ENCODE results near the gene DNAH14.

The DNAH14 gene

DNA sequence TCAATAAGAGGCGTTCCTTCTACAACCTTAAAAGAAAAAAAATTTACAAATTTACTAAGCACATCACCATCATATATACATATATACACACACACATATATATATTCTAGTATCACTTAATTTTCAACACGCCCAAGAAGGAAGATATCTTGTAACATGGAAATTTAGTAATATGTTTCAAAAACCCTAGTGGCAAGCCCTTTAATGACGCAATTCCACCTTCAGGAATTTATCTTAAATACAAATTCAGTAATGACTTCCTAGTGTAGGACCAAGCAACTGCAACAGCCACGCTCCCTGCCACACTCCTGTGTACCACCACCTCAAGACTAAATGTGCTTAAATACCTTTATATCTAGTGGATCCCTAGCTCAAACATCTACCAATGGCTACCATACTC lies 485.8 kb downstream of the DNAH14 start:
- Mint-ChIP-seq H3K27me3 (no peaks in the 10 kb centered on the region), H3K36me3 (ENCODE audit: insufficient read depth) (peaks cover 79% of the 10 kb centered on the region), H3K9me3 (no peaks in the 10 kb centered on the region), H3K4me3 (no peak overlapping the region), H3K27ac (ENCODE audit: low read depth) (peak overlapping the region; percentile 11), H3K4me1 (peaks cover 26% of the 10 kb centered on the region)
- DNase-seq (ENCODE audit: low spot score in 2 of 2) (no peak), ATAC-seq (replicated peaks; ENCODE audit: extremely low read depth, poor library complexity, severe bottlenecking) (no peak)

DNA sequence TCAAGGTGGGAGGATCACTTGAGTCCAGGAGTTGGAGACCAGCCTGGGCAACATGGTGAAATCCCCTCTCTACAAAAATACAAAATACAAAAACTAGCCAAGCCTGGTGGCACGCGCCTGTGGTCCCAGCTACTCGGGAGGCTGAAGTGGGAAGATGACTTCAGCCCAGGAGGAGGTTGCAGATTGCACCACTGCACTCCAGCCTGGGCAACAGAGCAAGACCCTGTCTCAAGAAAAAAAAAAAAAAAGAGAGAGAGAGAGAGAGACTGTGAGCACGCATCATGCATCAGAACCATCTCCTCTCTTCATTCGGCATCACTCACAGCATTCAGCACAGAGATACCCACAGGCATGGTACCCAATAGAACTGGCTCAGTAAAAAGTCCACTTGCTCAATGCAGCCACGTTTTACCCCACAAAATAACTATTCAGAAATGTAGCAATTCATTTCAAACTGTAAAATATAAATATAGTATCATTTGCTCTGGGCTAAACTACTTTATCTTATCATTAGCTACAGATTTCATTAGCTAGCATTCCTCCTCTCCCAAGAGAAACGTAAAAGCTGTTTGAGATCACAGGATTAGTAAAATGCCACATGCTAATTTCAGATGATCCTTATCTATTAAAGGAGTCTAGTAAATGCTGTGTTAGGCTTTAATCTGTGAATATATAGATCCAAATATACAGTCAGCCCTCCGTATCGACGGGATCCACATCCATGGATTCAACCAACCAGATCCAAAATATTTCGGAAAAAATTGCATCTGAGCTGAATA lies 486.7 kb downstream of the DNAH14 start:
- no peak for DNase-seq (ENCODE audit: low spot score in 2 of 2)
- no peak overlapping the region for H3K4me3 Mint-ChIP-seq
- H3K4me1 Mint-ChIP-seq, result peaks cover 23% of the 10 kb centered on the region
- no peak overlapping the region for H3K27ac Mint-ChIP-seq (ENCODE audit: low read depth)
- H3K9me3 Mint-ChIP-seq, result no peaks in the 10 kb centered on the region
- ATAC-seq (replicated peaks; ENCODE audit: extremely low read depth, poor library complexity, severe bottlenecking), result no peak
- H3K27me3 Mint-ChIP-seq, result no peaks in the 10 kb centered on the region
- H3K36me3 Mint-ChIP-seq (ENCODE audit: insufficient read depth), result peaks cover 78% of the 10 kb centered on the region

DNA sequence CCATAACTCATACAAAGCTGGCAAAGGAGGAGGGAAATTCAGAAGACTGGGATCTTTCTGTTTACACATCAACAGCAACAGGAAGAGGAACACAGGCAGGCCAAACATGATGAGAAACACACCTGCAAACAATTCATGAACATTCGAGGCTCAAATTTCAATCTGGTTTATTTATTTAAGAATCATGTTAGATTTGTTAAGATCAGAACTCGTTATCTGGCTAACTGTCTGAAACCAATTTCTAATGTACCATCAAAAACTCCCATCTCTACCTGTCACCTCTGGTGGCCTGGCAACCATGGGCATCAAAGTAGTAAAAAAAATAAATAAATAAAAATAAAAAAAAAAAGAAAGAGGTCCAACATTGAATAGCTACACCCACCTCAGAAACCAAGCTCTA lies 488.6 kb downstream of the DNAH14 start:
- H3K36me3 Mint-ChIP-seq (ENCODE audit: insufficient read depth), result peaks cover 73% of the 10 kb centered on the region
- H3K27ac Mint-ChIP-seq (ENCODE audit: low read depth), result peak overlapping the region; percentile 49
- H3K4me3 Mint-ChIP-seq, result no peak overlapping the region
- DNase-seq (ENCODE audit: low spot score in 2 of 2), result no peak
- peaks cover 36% of the 10 kb centered on the region for H3K4me1 Mint-ChIP-seq
- no peaks in the 10 kb centered on the region for H3K27me3 Mint-ChIP-seq
- ATAC-seq (replicated peaks; ENCODE audit: extremely low read depth, poor library complexity, severe bottlenecking), result no peak
- H3K9me3 Mint-ChIP-seq, result no peaks in the 10 kb centered on the region

DNA sequence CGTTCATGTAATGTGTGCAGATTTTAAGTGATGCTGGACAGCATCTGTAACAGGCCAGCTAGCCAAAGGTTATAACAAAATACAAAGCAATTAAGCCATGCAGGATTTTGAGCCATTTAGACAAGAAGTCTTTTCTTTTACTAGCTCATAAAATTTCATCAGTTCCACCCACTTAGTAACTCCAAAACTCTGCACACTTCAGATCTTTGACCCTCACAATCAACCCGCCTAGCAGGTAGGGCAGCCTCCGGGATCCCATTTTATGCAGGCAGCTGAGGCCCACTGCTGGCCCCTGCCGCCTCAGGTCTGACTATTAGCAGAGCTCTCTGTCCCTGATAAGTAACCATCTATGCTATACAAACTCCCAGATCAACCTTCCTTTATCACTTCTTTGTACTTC lies 489.1 kb downstream of the DNAH14 start:
- no peak for ATAC-seq (replicated peaks; ENCODE audit: extremely low read depth, poor library complexity, severe bottlenecking)
- Mint-ChIP-seq H3K27me3 (no peaks in the 10 kb centered on the region), H3K4me3 (no peak overlapping the region), H3K36me3 (ENCODE audit: insufficient read depth) (peaks cover 70% of the 10 kb centered on the region), H3K27ac (ENCODE audit: low read depth) (peak overlapping the region; percentile 49), H3K4me1 (peaks cover 41% of the 10 kb centered on the region), H3K9me3 (no peaks in the 10 kb centered on the region)
- DNase-seq (ENCODE audit: low spot score in 2 of 2), result no peak

DNA sequence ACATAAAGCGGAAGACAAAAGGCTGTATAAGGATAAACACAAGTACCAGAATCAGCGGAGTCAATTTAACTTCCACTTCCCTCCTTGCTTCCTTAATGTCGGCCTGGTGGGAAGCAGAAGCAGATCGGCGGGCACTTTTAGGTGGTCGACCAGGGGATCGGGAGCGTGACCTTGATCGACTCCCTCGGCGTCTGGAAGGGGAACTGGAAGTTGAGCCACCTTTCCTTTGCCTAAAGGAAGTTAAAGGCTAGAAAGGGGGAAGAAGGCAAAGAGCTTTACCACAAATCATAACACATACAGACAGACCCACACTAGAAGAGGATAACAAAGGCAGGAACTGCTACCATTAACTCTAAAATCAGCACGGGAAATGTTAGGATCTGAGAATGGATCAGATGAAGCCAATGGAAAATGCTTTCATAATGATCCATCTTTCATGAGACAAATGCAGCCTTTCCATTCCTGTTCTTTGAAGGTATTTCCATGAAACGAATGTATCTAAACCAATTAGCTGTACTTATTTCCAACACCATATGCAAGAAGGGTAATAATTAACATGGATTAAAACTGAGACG lies 492.6 kb downstream of the DNAH14 start:
- Mint-ChIP-seq H3K27ac (ENCODE audit: low read depth) (no peak overlapping the region), H3K36me3 (ENCODE audit: insufficient read depth) (peaks cover 53% of the 10 kb centered on the region), H3K27me3 (no peaks in the 10 kb centered on the region), H3K9me3 (no peaks in the 10 kb centered on the region), H3K4me3 (no peak overlapping the region), H3K4me1 (peaks cover 68% of the 10 kb centered on the region)
- ATAC-seq (replicated peaks; ENCODE audit: extremely low read depth, poor library complexity, severe bottlenecking) (no peak), DNase-seq (ENCODE audit: low spot score in 2 of 2) (no peak)

DNA sequence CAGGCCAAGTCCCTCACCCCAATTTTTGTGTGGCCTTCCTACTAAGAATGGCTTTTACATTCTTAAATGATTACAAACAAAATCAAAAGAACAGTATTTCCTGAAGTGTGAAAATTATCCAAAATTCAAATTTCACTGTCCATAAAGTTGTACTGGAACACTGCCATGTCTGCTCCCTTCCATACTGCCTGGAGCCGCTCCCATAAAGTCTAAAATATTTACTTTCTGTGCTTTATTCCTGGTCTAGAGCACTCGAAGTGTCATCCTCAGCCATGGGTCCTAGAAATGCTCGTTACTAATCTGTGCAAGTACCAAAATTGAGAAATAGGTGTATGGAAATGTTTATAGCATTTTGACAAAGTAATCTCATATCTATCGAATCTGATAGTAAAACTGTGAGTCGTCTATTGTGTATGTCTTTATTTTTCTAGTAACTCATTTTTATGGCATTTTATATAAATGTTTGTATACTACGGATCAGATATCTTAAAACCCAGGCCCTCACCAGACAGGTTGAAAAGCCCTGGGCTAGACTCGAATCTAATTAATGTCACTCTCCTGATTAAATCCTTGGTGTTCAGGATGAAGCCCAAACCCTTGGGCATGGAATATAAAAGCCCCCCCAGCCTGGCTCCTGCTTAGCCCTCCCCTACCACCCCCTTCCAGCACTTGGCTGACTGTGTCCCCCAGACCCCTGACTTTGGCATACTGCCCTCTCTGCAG lies 493.5 kb downstream of the DNAH14 start:
- Mint-ChIP-seq H3K9me3 (no peaks in the 10 kb centered on the region), H3K27me3 (no peaks in the 10 kb centered on the region), H3K27ac (ENCODE audit: low read depth) (peak overlapping the region; percentile 79), H3K4me3 (peak overlapping the region; percentile 16), H3K36me3 (ENCODE audit: insufficient read depth) (peaks cover 51% of the 10 kb centered on the region), H3K4me1 (peaks cover 64% of the 10 kb centered on the region)
- no peak for DNase-seq (ENCODE audit: low spot score in 2 of 2)
- ATAC-seq (replicated peaks; ENCODE audit: extremely low read depth, poor library complexity, severe bottlenecking), result no peak

DNA sequence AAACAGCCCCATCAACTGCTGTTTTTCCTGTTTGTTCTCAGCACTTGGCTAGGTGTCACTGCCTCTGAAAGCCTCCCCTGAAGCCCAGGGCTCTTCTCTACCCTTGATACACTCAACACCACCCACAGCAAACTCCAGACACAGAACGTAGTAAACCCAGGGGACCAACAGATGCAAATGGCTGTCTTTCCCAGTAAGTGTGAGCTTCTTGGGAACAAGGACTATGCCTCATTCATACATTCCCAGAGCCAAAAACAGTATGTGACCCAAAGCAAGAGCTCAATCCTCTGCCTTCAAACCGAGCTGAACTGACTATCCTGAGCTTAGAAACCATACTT lies 494.0 kb downstream of the DNAH14 start:
- Mint-ChIP-seq H3K4me1 (peaks cover 58% of the 10 kb centered on the region), H3K27me3 (no peaks in the 10 kb centered on the region), H3K36me3 (ENCODE audit: insufficient read depth) (peaks cover 49% of the 10 kb centered on the region), H3K27ac (ENCODE audit: low read depth) (peak overlapping the region; percentile 79), H3K9me3 (no peaks in the 10 kb centered on the region), H3K4me3 (peak overlapping the region; percentile 16)
- ATAC-seq (replicated peaks; ENCODE audit: extremely low read depth, poor library complexity, severe bottlenecking) (no peak), DNase-seq (ENCODE audit: low spot score in 2 of 2) (no peak)

DNA sequence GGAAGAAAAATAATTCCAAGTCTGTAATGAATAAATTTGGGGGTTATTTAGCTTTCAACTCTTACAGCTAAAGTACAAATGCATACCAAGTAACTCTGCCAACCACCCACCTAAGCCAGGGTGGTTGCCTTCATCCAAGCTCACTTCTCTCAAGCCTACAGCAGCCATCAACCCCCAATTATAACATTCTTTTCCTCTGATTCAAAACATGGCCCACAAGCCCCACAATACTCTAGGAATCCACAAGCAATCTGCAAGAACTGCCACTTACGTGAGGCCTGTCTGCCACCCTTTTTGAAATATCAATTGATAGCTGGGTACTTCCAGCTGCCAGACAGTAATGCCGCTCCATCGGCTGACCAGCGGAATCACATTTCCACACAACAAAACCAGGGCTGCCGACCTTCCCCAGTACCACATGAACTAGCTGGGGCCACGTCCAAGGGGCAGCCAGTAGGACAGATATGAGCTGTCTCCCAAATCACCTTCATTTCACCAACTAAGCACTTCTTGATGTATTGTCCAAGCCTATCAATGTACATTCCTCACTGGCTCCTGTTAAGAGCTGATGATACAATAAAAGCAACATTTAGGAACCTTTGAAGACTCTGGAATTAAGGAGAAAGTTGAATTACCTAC lies 495.2 kb downstream of the DNAH14 start:
- Mint-ChIP-seq H3K27me3 (no peaks in the 10 kb centered on the region), H3K36me3 (ENCODE audit: insufficient read depth) (peaks cover 44% of the 10 kb centered on the region), H3K27ac (ENCODE audit: low read depth) (peak overlapping the region; percentile 64), H3K4me1 (peaks cover 51% of the 10 kb centered on the region), H3K4me3 (peak overlapping the region; percentile 80), H3K9me3 (no peaks in the 10 kb centered on the region)
- no peak for DNase-seq (ENCODE audit: low spot score in 2 of 2)
- no peak for ATAC-seq (replicated peaks; ENCODE audit: extremely low read depth, poor library complexity, severe bottlenecking)

DNA sequence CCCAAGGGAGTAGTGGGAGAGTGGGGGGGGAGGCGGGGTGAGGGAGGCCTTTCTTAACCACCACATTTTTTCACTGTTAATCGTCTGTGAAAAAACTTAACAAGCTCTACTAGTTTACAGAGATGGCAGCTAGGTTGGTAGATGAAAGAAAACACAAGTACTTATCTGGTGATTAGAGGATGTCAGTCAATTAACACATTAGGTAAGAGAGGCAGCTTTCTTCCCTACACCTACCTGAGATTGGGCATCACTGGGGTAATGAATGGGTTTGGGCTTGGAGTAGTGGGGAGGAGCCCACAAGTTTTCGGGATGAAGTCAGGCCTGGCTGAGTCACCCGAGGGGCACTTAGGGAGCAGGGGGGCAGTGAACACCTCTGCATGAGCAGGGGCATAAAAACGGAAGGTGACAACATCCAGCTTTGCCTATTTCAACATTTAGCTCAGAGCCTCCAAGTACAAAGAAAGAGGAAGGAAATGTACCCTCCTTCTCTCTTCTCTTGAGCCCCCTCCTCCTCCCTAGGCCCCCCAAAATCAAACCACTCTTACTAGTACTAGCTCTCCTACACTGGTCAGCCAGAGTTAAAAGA lies 495.8 kb downstream of the DNAH14 start:
- peak overlapping the region; percentile 64 for H3K27ac Mint-ChIP-seq (ENCODE audit: low read depth)

DNA sequence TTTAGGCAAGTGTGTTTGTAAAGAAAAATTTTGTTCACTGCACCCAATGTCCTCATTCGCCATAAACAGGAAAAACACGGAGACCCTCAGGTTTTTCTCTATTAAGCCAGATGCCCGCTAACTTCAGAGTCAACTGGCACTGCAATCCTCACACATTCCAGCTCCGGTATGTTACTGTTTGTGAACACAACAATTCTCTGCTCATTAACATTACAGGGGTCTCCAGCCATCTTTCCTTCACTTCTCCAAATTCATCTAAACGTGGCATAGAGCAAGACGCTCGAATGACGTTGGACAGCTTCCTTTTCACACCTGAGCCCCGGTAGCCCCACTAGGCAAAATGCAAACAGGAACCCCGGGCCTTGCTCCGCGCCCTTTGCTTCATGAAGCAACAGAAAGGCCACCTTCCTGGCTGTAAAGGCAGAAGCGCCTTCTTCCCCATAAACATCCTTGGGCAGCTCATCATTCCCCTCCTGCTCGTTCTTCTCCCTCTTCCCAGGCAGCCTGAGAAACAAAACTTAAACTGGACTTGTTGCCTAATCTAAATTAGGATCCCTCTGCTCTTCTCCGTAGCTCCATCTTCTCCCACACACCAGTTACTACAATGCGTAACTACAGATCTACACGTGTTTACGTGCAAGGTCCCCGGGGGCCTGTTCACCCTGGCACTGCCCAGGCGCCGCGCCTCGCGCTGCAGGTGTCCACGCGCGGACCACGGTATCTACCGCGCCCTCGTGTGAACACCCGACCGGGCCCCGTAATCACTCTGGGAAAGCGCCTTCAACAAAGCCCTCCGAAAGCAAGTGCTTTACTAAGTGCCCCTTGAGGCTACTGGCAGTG lies 497.1 kb downstream of the DNAH14 start:
- DNase-seq (ENCODE audit: low spot score in 2 of 2) (no peak), ATAC-seq (replicated peaks; ENCODE audit: extremely low read depth, poor library complexity, severe bottlenecking) (no peak)
- peaks cover 51% of the 10 kb centered on the region for H3K4me1 Mint-ChIP-seq
- H3K36me3 Mint-ChIP-seq (ENCODE audit: insufficient read depth), result peaks cover 28% of the 10 kb centered on the region
- H3K4me3 Mint-ChIP-seq, result peak overlapping the region; percentile 80
- H3K27ac Mint-ChIP-seq (ENCODE audit: low read depth), result peak overlapping the region; percentile 69
- no peaks in the 10 kb centered on the region for H3K27me3 Mint-ChIP-seq
- H3K9me3 Mint-ChIP-seq, result no peaks in the 10 kb centered on the region

More for the DNA sequence above, 495.8 kb downstream of the DNAH14 start:
- no peaks in the 10 kb centered on the region for H3K9me3 Mint-ChIP-seq
- DNase-seq (ENCODE audit: low spot score in 2 of 2) (no peak), ATAC-seq (replicated peaks; ENCODE audit: extremely low read depth, poor library complexity, severe bottlenecking) (no peak)
- peak overlapping the region; percentile 80 for H3K4me3 Mint-ChIP-seq
- peaks cover 51% of the 10 kb centered on the region for H3K4me1 Mint-ChIP-seq
- peaks cover 38% of the 10 kb centered on the region for H3K36me3 Mint-ChIP-seq (ENCODE audit: insufficient read depth)
- H3K27me3 Mint-ChIP-seq, result no peaks in the 10 kb centered on the region

DNA sequence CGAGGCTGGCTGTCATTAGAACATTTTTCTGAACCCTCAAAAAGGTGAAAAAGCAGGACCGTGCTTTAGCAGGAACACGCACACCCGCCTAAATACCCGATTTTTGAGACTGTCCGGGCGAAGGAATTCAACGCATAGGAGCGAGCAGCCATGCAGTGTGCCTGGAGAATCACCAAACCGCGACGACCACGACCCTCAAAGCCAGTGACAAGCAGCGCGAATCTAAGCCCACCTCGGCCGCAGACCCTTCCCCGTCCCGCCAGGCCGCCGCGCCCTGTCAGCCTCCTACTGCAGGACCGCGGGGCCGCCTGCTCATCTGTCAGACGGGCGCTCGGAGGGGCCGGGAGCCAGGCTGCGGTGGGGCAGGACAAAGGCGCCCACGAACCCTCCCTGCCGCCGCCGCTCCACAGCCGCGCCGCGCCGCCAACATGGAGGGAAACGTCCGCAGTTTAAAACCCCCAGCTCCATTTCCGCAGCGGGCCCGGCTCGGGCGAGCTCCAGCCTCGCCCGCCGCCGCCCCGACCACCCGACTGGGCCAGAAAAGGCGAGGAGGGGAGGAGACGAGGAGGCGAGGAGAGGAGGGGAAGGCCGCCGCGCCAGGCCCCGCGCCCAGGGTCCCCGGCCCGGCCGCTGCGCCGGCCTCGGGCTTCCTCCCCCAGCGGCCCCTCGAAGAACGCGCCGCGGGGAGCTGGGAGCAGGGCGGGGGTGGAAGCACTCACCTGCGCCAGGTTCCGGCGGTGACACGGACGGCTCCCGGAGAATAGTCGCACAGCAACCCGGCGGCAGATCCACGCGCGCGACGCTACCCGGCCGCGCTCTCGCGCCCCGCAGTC lies 498.0 kb downstream of the DNAH14 start, which contains the start of gene LBR:
TSS of gene LBR (minus strand) at position 804 of the 833 bp plus-strand sequence. CDS start 3,963 bp downstream, outside the sequence.
- H3K36me3 Mint-ChIP-seq (ENCODE audit: insufficient read depth), result peaks cover 22% of the 10 kb centered on the region
- no peaks in the 10 kb centered on the region for H3K9me3 Mint-ChIP-seq
- ATAC-seq (replicated peaks; ENCODE audit: extremely low read depth, poor library complexity, severe bottlenecking) (peak; percentile 16), DNase-seq (ENCODE audit: low spot score in 2 of 2) (no peak)
- peaks cover 44% of the 10 kb centered on the region for H3K4me1 Mint-ChIP-seq
- H3K4me3 Mint-ChIP-seq, result peak within 1 kb of the TSS; percentile 80
- H3K27ac Mint-ChIP-seq (ENCODE audit: low read depth), result peak within 1 kb of the TSS; percentile 71
- H3K27me3 Mint-ChIP-seq, result no peaks in the 10 kb centered on the region

Data from central memory CD8-positive, alpha-beta T cell (primary cell).